ENCODE measurements around the gene TMEM178B. TPM values are rescaled to one million over a fixed set of nuclear protein-coding genes. Genes with fewer than 3 reads are reported as not detected.
A peak's percentile ranks its signal among the peaks of the same experiment; 100 is the strongest.

Gene TMEM178B
- total and polyA plus RNA-seq, 12 donors, result 1.2 to 54.6 (median 25.7) TPM

GRCh38 chr7:141317033-141317585 is 243.2 kb downstream of the TMEM178B start:
- Histone ChIP-seq H3K4me3 (no peak overlapping the region), H3K27ac (no peak overlapping the region), H3K36me3 (no peaks in the 10 kb centered on the region), H3K27me3 (no peaks in the 10 kb centered on the region), H3K9me3 (no peaks in the 10 kb centered on the region), H3K4me1 (peaks cover 0 to 39% (median 13%) of the 10 kb centered on the region in 9 donors)
- 86 to 87% methylated on average over 3 of the region's 3 CpGs for WGBS, 2 donors
- intact Hi-C loops (cut with DNase I), result no loop called here
- no peak for ATAC-seq
- DNase-seq, result no peak
- TF ChIP-seq CTCF (IDR thresholded peaks at IDR 0.05), result no peak

- ATAC-seq (peak in 2 of 8 donors; percentile 52 to 55), DNase-seq (no peak)
- Histone ChIP-seq H3K4me3 (no peak overlapping the region), H3K36me3 (no peaks in the 10 kb centered on the region), H3K4me1 (peaks cover 0 to 17% (median 6%) of the 10 kb centered on the region in 9 donors), H3K9me3 (no peaks in the 10 kb centered on the region), H3K27ac (no peak overlapping the region), H3K27me3 (no peaks in the 10 kb centered on the region)
- intact Hi-C loops (cut with DNase I), result no loop called here
- no peak for TF ChIP-seq CTCF (IDR thresholded peaks at IDR 0.05)
- 81 to 87% methylated on average over 3 of the region's 3 CpGs for WGBS, 2 donors
Observed at GRCh38 chr7:141320287-141320686, 246.4 kb downstream of the TMEM178B start.

- Histone ChIP-seq H3K27ac (no peak overlapping the region), H3K9me3 (no peaks in the 10 kb centered on the region), H3K4me3 (no peak overlapping the region), H3K27me3 (no peaks in the 10 kb centered on the region), H3K36me3 (no peaks in the 10 kb centered on the region), H3K4me1 (peaks cover 0 to 11% (median 5%) of the 10 kb centered on the region in 9 donors)
- intact Hi-C loops (cut with DNase I), result no loop called here
- DNase-seq (no peak), ATAC-seq (peak in 1 of 8 donors; percentile 13)
- 83 to 87% methylated on average over 6 of the region's 6 CpGs for WGBS, 2 donors
- TF ChIP-seq CTCF (IDR thresholded peaks at IDR 0.05), result no peak
Observed at GRCh38 chr7:141322383-141322782, 248.5 kb downstream of the TMEM178B start.

GRCh38 chr7:141323826-141324225 is 250.0 kb downstream of the TMEM178B start:
- TF ChIP-seq CTCF (IDR thresholded peaks at IDR 0.05), result no peak
- H3K27ac ChIP-seq, result no peak overlapping the region
- H3K36me3 ChIP-seq, result no peaks in the 10 kb centered on the region
- WGBS, 2 donors, result 85 to 88% methylated on average over 4 of the region's 4 CpGs
- H3K27me3 ChIP-seq, result no peaks in the 10 kb centered on the region
- peaks cover 0 to 16% (median 11%) of the 10 kb centered on the region in 9 donors for H3K4me1 ChIP-seq
- DNase-seq, result no peak
- no peaks in the 10 kb centered on the region for H3K9me3 ChIP-seq
- intact Hi-C loops (cut with DNase I), result no loop called here
- ATAC-seq, result no peak
- H3K4me3 ChIP-seq, result no peak overlapping the region
